RWPE1 (cell line): Measurements from ENCODE around the gene PTTG2.

Source experiments
- CTCF ChIA-PET: fragments of 350-600 bp; sonication (Branson Sonifier 250); formaldehyde crosslinking; extraction: SDS; loops from one replicate; lab custom pipeline; 2021; lab: Yijun Ruan, JAX
- POLR2A ChIA-PET: fragments of 400-600 bp; formaldehyde crosslinking; extraction: SDS; loops from one replicate; lab custom pipeline; 2020; ENCODE audit warnings: antibody characterized with exemption; ENCODE audit not compliant: low non-redundant PET; lab: Yijun Ruan, JAX
- DNase-seq: peaks from one replicate; pipeline ENCODE4 v3.0.0; 2012; ENCODE audit warnings: low spot score
- H3K27ac ChIP-seq: fragments of 450-650 bp; 2 replicates; pipeline ENCODE4 v1.5.1; 2017
- TF ChIP-seq, protein P1 (sequence below): fragments of 450-650 bp; conservative IDR thresholded peaks from 2 replicates; pipeline ENCODE4 v1.5.1; 2017; ENCODE audit warnings: low read depth, mild to moderate bottlenecking

Gene PTTG2

DNA sequence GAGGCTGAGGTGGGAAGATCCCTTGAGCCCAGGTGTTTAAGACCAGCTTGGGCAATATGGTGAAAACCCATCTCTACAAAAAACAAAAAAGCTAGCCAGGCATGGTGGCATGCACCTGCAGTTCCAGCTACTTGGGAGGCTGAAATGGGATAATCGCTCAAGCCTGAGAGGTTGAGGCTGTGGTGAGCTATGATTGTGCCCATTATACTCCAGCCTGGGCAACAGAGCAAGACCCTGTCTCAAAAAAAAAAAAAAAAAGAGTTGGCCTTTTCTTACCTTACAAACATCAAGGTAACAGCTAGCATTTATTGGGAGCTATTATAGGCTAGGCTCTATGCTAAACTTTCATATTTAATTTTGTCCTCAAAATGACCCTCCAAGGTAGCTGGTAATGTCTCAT is 43.4 kb downstream of the PTTG2 start:
- ChIA-PET POLR2A (no interaction called here), CTCF (interaction anchor here (0.6 kb wide), 2 partner anchors 19 to 37 kb away, joined by 3 read pairs; no protein-coding TSS in a partner anchor)
- TF ChIP-seq, protein P1, sequence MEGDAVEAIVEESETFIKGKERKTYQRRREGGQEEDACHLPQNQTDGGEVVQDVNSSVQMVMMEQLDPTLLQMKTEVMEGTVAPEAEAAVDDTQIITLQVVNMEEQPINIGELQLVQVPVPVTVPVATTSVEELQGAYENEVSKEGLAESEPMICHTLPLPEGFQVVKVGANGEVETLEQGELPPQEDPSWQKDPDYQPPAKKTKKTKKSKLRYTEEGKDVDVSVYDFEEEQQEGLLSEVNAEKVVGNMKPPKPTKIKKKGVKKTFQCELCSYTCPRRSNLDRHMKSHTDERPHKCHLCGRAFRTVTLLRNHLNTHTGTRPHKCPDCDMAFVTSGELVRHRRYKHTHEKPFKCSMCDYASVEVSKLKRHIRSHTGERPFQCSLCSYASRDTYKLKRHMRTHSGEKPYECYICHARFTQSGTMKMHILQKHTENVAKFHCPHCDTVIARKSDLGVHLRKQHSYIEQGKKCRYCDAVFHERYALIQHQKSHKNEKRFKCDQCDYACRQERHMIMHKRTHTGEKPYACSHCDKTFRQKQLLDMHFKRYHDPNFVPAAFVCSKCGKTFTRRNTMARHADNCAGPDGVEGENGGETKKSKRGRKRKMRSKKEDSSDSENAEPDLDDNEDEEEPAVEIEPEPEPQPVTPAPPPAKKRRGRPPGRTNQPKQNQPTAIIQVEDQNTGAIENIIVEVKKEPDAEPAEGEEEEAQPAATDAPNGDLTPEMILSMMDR, result no peak
- H3K27ac ChIP-seq, result no peak overlapping the region
- no peak for DNase-seq

DNA sequence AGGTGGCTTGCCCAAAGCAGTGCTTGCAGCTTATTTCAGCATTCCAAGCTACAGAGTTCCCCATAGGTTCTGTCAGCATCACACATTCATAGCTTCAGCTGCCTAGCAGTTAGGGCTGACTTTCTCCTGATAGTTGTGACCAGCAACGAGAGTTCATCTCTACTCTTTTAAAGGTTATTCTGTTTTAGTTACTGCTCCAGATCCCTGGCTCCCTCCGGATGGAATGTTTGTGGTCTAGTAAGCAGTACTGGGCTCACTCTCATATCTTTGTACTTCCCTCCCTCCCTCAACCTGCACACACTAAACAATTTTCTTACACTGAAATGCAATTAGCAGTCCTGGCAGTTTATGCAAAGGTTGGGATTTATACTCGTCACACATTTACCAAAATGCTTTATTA is 43.9 kb downstream of the PTTG2 start:
- TF ChIP-seq, protein P1, result no peak
- CTCF ChIA-PET, result interaction anchor here (0.6 kb wide), 2 partner anchors 18 to 37 kb away, joined by 3 read pairs; no protein-coding TSS in a partner anchor
- POLR2A ChIA-PET, result no interaction called here
- H3K27ac ChIP-seq, result no peak overlapping the region
- no peak for DNase-seq

DNA sequence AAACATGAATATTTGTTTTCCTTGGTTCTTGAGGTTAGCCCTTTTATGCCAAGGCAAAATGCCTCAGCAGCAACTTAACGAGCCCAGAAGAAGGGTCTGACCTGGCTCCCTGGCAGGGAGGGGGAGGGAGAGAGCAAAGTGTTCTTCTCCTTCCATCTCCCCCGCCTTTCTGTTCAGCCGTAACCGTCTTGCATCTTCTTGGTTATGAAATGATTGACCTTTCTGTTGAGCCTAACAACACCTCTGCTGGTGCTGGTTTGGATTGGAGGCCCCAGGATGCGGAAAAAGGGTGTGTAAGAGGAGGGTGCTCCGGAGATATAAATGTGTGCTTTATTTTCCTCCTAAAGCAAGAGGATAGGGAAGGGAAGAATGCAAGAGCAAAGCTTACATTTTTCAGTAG is 44.7 kb downstream of the PTTG2 start:
- TF ChIP-seq, protein P1, result no peak
- DNase-seq, result no peak
- ChIA-PET POLR2A (no interaction called here), CTCF (no interaction called here)
- H3K27ac ChIP-seq, result no peak overlapping the region

DNA sequence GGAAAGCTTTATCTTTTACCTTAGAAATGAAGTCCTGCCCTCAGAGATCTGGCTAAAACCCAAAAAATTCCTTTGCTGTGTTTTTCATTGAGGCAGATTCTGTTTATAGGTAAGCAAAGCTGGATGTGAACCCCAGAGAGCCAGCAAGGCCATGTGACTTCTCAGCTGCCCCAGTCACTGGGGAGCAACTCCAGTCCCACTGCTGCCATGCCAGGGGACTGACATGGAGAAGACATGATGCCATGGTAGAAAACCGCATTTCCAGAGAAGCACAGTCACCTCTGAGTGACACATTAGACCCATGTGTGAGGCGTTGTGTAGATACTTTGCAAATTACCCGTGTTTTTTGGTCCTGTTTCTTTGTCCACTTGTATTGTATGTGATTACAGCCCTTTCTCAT is 45.4 kb downstream of the PTTG2 start:
- POLR2A ChIA-PET, result no interaction called here
- TF ChIP-seq, protein P1, result no peak
- no peak for DNase-seq
- no peak overlapping the region for H3K27ac ChIP-seq
- CTCF ChIA-PET, result no interaction called here

DNA sequence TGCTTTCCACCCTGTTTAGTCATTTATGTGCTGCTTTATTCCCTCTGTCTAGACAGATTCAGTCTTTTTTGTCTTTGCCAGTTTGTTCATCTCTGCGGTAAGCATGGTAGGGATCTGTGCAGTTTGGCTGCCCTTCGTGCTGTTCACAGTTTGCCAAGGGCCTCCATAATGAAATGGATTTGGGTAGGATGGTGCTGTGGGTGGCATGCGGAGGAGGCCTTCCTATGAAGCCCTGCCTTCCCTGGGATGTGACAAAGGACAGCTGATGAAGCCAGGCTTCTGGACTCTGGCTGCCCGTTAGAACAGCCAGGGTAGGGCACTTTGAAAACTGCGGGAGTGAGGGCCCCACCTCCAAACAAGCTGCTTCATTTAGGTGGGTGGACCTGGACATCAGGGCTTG is 47.4 kb downstream of the PTTG2 start:
- ChIA-PET CTCF (interaction anchor here (0.5 kb wide), 1 partner anchor 463 kb away, joined by 3 read pairs; no protein-coding TSS in a partner anchor), POLR2A (no interaction called here)
- no peak overlapping the region for H3K27ac ChIP-seq
- TF ChIP-seq, protein P1, result no peak
- DNase-seq, result no peak

DNA sequence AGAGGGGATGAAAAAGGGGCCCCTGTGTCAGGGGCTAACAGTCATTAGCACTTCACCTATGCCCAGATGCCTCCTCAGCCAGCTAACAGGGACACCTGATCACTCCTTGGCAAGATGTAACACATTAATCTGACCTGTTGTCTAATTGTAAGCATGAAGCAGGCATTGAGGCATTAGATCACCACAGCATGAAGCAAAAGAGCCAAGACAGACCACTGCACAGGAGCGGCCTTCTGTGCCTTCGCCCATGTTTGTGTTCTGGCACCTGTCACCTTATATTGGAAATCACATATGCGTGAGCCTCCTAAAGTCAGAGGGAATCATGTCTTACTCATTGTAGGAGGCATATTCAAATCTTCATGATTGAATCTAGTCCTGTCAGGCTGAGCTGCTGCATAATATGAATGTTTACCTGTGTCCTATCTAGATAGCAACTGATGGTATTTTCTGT is 48.4 kb downstream of the PTTG2 start:
- no peak for DNase-seq
- TF ChIP-seq, protein P1, result no peak
- H3K27ac ChIP-seq, result no peak overlapping the region
- ChIA-PET POLR2A (no interaction called here), CTCF (no interaction called here)

DNA sequence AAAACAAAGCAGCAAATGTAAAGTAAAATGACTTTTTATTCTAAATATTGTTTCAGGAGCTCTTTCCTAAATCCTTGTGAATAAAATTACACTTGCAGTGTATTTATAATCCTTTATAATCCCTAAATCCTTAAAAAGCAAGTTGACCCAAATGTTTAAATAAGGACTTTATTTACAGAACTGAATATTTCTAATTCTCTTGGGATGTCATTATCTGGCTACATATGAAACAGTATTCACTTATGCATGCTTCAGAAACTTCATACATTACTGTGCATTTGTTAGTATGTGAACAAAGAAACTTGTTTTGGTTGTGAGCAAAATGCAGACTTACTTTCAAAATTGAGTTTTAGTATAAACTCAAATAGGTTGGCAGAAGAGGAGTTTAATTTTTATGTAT is 49.2 kb downstream of the PTTG2 start:
- no peak overlapping the region for H3K27ac ChIP-seq
- ChIA-PET CTCF (no interaction called here), POLR2A (no interaction called here)
- DNase-seq, result no peak
- TF ChIP-seq, protein P1, result no peak
